ENCODE measurements around the gene LAGE3.

LAGE3 gene

GRCh38 chrX:154472685-154473632 is 6.1 kb downstream of the LAGE3 start:
- H3K4me1 ChIP-seq (ENCODE audit: low read length), result peaks cover 3% of the 10 kb centered on the region; the same call in 1 of the 2 replicates
- no peaks in the 10 kb centered on the region for H3K27me3 ChIP-seq (ENCODE audit: low read depth, low read length)
- no peak overlapping the region for H3K4me2 ChIP-seq (ENCODE audit: low read length)
- H3K4me3 ChIP-seq (ENCODE audit: low read length), result no peak overlapping the region
- no peak overlapping the region for H3K27ac ChIP-seq (ENCODE audit: low read length)
- H3K9me3 ChIP-seq (ENCODE audit: insufficient read depth, low read length), result no peaks in the 10 kb centered on the region
- TF ChIP-seq EZH2phosphoT487 (IDR thresholded peaks at IDR 0.05; ENCODE audit: low read depth) (no peak), CTCF (IDR thresholded peaks at IDR 0.05; ENCODE audit: low read depth, low read length) (no peak)
- no peaks in the 10 kb centered on the region for H3K79me2 ChIP-seq (ENCODE audit: low read length)
- H3K9ac ChIP-seq (ENCODE audit: low read length), result no peak overlapping the region
- peaks cover 3% of the 10 kb centered on the region for H3K36me3 ChIP-seq (replicated peaks; ENCODE audit: low read depth, low read length)
- no peaks in the 10 kb centered on the region for H4K20me1 ChIP-seq (ENCODE audit: insufficient read depth, low read length)
- no peak overlapping the region for H2AFZ ChIP-seq (ENCODE audit: low read depth, low read length)

GRCh38 chrX:154471839-154472684 is 7.0 kb downstream of the LAGE3 start:
- no peak overlapping the region for H3K4me2 ChIP-seq (ENCODE audit: low read length)
- H3K9ac ChIP-seq (ENCODE audit: low read length), result no peak overlapping the region
- TF ChIP-seq EZH2phosphoT487 (IDR thresholded peaks at IDR 0.05; ENCODE audit: low read depth), result no peak
- TF ChIP-seq CTCF (IDR thresholded peaks at IDR 0.05; ENCODE audit: low read depth, low read length), result no peak
- H3K9me3 ChIP-seq (ENCODE audit: insufficient read depth, low read length), result no peaks in the 10 kb centered on the region
- H3K36me3 ChIP-seq (replicated peaks; ENCODE audit: low read depth, low read length), result no peaks in the 10 kb centered on the region
- H3K4me1 ChIP-seq (ENCODE audit: low read length), result peaks cover 3% of the 10 kb centered on the region; the same call in 1 of the 2 replicates
- H3K79me2 ChIP-seq (ENCODE audit: low read length), result no peaks in the 10 kb centered on the region
- H3K27ac ChIP-seq (ENCODE audit: low read length), result no peak overlapping the region
- H3K4me3 ChIP-seq (ENCODE audit: low read length), result no peak overlapping the region
- H2AFZ ChIP-seq (ENCODE audit: low read depth, low read length), result no peak overlapping the region
- no peaks in the 10 kb centered on the region for H3K27me3 ChIP-seq (ENCODE audit: low read depth, low read length)
- no peaks in the 10 kb centered on the region for H4K20me1 ChIP-seq (ENCODE audit: insufficient read depth, low read length)

- H3K4me1 ChIP-seq (ENCODE audit: low read length), result peaks cover 3% of the 10 kb centered on the region; the same call in 1 of the 2 replicates
- no peak overlapping the region for H3K4me3 ChIP-seq (ENCODE audit: low read length)
- H3K9me3 ChIP-seq (ENCODE audit: insufficient read depth, low read length), result no peaks in the 10 kb centered on the region
- no peaks in the 10 kb centered on the region for H3K36me3 ChIP-seq (replicated peaks; ENCODE audit: low read depth, low read length)
- H3K27ac ChIP-seq (ENCODE audit: low read length), result no peak overlapping the region
- H3K9ac ChIP-seq (ENCODE audit: low read length), result no peak overlapping the region
- H3K4me2 ChIP-seq (ENCODE audit: low read length), result no peak overlapping the region
- H3K79me2 ChIP-seq (ENCODE audit: low read length), result no peaks in the 10 kb centered on the region
- no peak for TF ChIP-seq CTCF (IDR thresholded peaks at IDR 0.05; ENCODE audit: low read depth, low read length)
- no peak for TF ChIP-seq EZH2phosphoT487 (IDR thresholded peaks at IDR 0.05; ENCODE audit: low read depth)
- H2AFZ ChIP-seq (ENCODE audit: low read depth, low read length), result no peak overlapping the region
- H4K20me1 ChIP-seq (ENCODE audit: insufficient read depth, low read length), result no peaks in the 10 kb centered on the region
- H3K27me3 ChIP-seq (ENCODE audit: low read depth, low read length), result no peaks in the 10 kb centered on the region
Observed at GRCh38 chrX:154470914-154471568, 8.0 kb downstream of the LAGE3 start.

All from OCI-LY3 (cell line).